ENCODE data around the gene NRP2.

NRP2 gene

GRCh38 chr2:205806143-205806905 is 124.0 kb downstream of the NRP2 start:
- no peak for DNase-seq (ENCODE audit: low spot score)

- DNase-seq (ENCODE audit: low spot score): no peak
Measured at GRCh38 chr2:205807229-205807628, 124.9 kb downstream of the NRP2 start.

- no peak for DNase-seq (ENCODE audit: low spot score)
Measured at GRCh38 chr2:205807758-205808157, 125.5 kb downstream of the NRP2 start.

GRCh38 chr2:205808486-205809121 is 126.3 kb downstream of the NRP2 start:
- no peak for DNase-seq (ENCODE audit: low spot score)

GRCh38 chr2:205811387-205811786 is 129.1 kb downstream of the NRP2 start:
- DNase-seq (ENCODE audit: low spot score): no peak

- no peak for DNase-seq (ENCODE audit: low spot score)
Measured at GRCh38 chr2:205814039-205814364, 131.7 kb downstream of the NRP2 start.

- no peak for DNase-seq (ENCODE audit: low spot score)
Measured at GRCh38 chr2:205815673-205816072, 133.4 kb downstream of the NRP2 start.

GRCh38 chr2:205816268-205816667 is 134.0 kb downstream of the NRP2 start:
- DNase-seq (ENCODE audit: low spot score): no peak

- DNase-seq (ENCODE audit: low spot score): no peak
Measured at GRCh38 chr2:205822579-205822978, 140.3 kb downstream of the NRP2 start.

- DNase-seq (ENCODE audit: low spot score): no peak
Measured at GRCh38 chr2:205827809-205828365, 145.6 kb downstream of the NRP2 start.

- DNase-seq (ENCODE audit: low spot score): no peak
Measured at GRCh38 chr2:205833864-205834263, 151.6 kb downstream of the NRP2 start.

GRCh38 chr2:205834796-205835195 is 152.5 kb downstream of the NRP2 start:
- no peak for DNase-seq (ENCODE audit: low spot score)

GRCh38 chr2:205835251-205835791 is 153.0 kb downstream of the NRP2 start:
- DNase-seq (ENCODE audit: low spot score): peak; percentile 2

- no peak for DNase-seq (ENCODE audit: low spot score)
Measured at GRCh38 chr2:205835923-205836322, 153.6 kb downstream of the NRP2 start.

- DNase-seq (ENCODE audit: low spot score): no peak
Measured at GRCh38 chr2:205836477-205837221, 154.3 kb downstream of the NRP2 start.

GRCh38 chr2:205837663-205838062 is 155.4 kb downstream of the NRP2 start:
- DNase-seq (ENCODE audit: low spot score): no peak

GRCh38 chr2:205845446-205845845 is 163.1 kb downstream of the NRP2 start:
- DNase-seq (ENCODE audit: low spot score): no peak
